GM12865 (cell line): ENCODE measurements around the gene MCM9.

ENCODE experiments used
- DNase-seq: peaks from one replicate; pipeline ENCODE4 v3.0.0; 2010; ENCODE audit warnings: low read depth
- H3K4me3 ChIP-seq: 2 replicates; pipeline ENCODE4 v1.5.1; 2011; ENCODE audit warnings: mild to moderate bottlenecking, low read depth, low read length, control low read depth
- CTCF ChIP-seq: IDR thresholded peaks from 2 replicates; pipeline ENCODE4 v1.5.1; 2011; ENCODE audit warnings: low read length, control low read depth, low read depth, inconsistent platforms; ENCODE audit not compliant: insufficient read depth; ENCODE audit errors: missing control alignments

The MCM9 gene

GRCh38 chr6:118959903-118960302 is 24.9 kb upstream of the MCM9 start:
- H3K4me3 ChIP-seq, result no peak overlapping the region
- no peak for DNase-seq
- TF ChIP-seq CTCF, result no peak

GRCh38 chr6:118953391-118953790 is 18.4 kb upstream of the MCM9 start:
- no peak for DNase-seq
- no peak overlapping the region for H3K4me3 ChIP-seq
- TF ChIP-seq CTCF, result no peak

GRCh38 chr6:118952683-118953082 is 17.7 kb upstream of the MCM9 start:
- TF ChIP-seq CTCF, result no peak
- no peak for DNase-seq
- H3K4me3 ChIP-seq, result no peak overlapping the region

- no peak for DNase-seq
- no peak overlapping the region for H3K4me3 ChIP-seq
- TF ChIP-seq CTCF, result no peak
Observed at GRCh38 chr6:118945217-118945616, 10.3 kb upstream of the MCM9 start.

- DNase-seq, result no peak
Observed at GRCh38 chr6:118940770-118941169, 5.8 kb upstream of the MCM9 start.

DNA sequence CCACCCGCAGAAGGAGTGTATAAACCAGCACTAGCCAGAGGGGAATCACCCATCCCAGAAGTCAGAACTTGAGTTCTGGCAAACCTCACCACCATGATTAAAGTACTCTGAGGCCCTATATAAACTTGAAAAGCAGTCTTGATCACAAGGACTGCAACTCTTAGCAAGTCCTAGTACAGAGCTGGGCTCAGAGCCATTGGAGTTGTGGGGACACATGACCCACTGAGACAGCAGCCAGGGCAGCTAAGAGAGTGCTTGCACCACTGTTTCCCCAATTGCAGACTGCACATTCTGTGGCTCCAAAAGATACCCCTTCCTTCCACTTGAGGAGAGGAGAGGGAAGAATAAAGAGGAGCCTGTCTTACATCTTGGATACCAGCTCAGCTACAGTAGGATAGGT is 4.7 kb upstream of the MCM9 start:
- no peak for TF ChIP-seq CTCF
- no peak for DNase-seq
- H3K4me3 ChIP-seq, result no peak overlapping the region

More at GRCh38 chr6:118940770-118941169, 5.8 kb upstream of the MCM9 start:
- no peak overlapping the region for H3K4me3 ChIP-seq
- no peak for TF ChIP-seq CTCF

DNA sequence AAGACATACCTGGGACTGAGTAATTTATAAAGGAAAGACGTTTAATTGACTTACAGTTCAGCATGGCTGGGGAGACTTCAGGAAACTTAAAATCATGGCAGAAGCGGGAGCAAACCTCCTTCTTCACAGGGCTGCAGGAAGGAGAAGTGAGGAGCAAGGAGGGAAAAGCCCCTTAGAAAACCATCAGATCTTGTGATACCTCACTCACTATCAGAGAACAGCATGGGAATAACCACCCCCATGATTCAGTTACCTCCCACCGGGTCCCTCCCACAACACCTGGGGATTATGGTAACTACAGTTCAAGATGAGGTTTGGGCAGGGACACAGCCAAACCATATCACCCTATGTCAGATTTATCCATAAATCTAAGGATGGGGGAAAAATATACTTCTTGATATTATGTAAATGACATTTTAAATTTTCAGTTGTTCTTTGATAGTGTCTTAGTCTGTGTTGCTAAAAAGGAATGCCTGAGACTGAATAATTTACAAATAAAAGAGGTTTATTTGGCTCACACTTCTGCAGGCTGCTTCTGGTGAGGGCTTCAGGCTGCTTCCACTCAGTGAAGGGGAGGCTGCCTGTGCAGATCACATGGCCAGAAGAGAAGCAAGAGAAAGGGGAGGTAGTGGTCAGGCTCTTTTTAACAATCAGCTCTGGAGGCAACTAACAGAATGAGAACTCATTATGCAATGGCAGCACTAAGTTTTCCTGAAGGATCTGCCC is 1.2 kb upstream of the MCM9 start:
- no peak overlapping the region for H3K4me3 ChIP-seq
- no peak for DNase-seq

More for the DNA sequence above, 1.2 kb upstream of the MCM9 start:
- TF ChIP-seq CTCF, result no peak
